Spleen (tissue), 11 donors: ENCODE data around the gene SGTA. TPM values are rescaled to one million over a fixed set of nuclear protein-coding genes. Genes with fewer than 3 reads are reported as not detected.

Experiments
- DNase-seq: peaks from one replicate; pipeline ENCODE4 v3.0.0-alpha.2; 2020
- H3K27ac ChIP-seq, 8 donors: fragments of 200-600 bp; sonication (generic) in 7 of 8; 1 replicate in 4 of 8; 2 replicates in 4 of 8; pipeline versions ENCODE4 v1.5.0 to v1.8.0; 2016 to 2021; ENCODE audit warnings: inconsistent platforms in 4 of 8, mild to moderate bottlenecking in 4 of 8, moderate library complexity in 1 of 8
- H3K27me3 ChIP-seq, 7 donors: fragments of 200-600 bp; sonication (generic) in 6 of 7; replicated peaks in 1 of 7; 1 replicate in 4 of 7; 2 replicates in 3 of 7; pipeline versions ENCODE4 v1.5.0 to v1.8.0; 2016 to 2021; ENCODE audit warnings: inconsistent platforms in 3 of 7, mild to moderate bottlenecking in 1 of 7
- H3K36me3 ChIP-seq, 6 donors: fragments of 200-600 bp; sonication (generic) in 5 of 6; 1 replicate in 4 of 6; 2 replicates in 2 of 6; pipeline versions ENCODE4 v1.5.0 to v1.8.0; 2016 to 2021; ENCODE audit warnings: inconsistent platforms in 2 of 6
- H3K4me1 ChIP-seq, 6 donors: fragments of 200-600 bp; sonication (generic) in 5 of 6; 1 replicate in 3 of 6; 2 replicates in 3 of 6; pipeline versions ENCODE4 v1.5.0 to v1.8.0; 2016 to 2021; ENCODE audit warnings: inconsistent platforms in 3 of 6
- H3K4me3 ChIP-seq, 8 donors: fragments of 200-600 bp; sonication (generic) in 7 of 8; 1 replicate in 4 of 8; 2 replicates in 4 of 8; pipeline versions ENCODE4 v1.5.0 to v1.8.0; 2016 to 2021; ENCODE audit warnings: inconsistent platforms in 4 of 8, mild to moderate bottlenecking in 4 of 8, moderate library complexity in 2 of 8
- H3K9me3 ChIP-seq, 8 donors: fragments of 200-600 bp; sonication (generic) in 7 of 8; 1 replicate in 4 of 8; 2 replicates in 4 of 8; pipeline versions ENCODE4 v1.5.0 to v1.8.0; 2016 to 2021; ENCODE audit warnings: inconsistent platforms in 4 of 8
- CTCF ChIP-seq, 11 experiments: fragments of 200-600 bp in 7 of 11; fragments of 450-650 bp in 4 of 11; sonication (generic) in 4 of 11; IDR thresholded peaks in 8 of 11; conservative IDR thresholded peaks in 3 of 11; 1 replicate in 7 of 11; 2 replicates in 4 of 11; pipeline versions ENCODE4 v1.4.0 to v1.8.0; 2016 to 2021; ENCODE audit warnings: antibody characterized with exemption in 11 of 11, inconsistent platforms in 4 of 11, mild to moderate bottlenecking in 1 of 11
- POLR2A ChIP-seq, 3 donors: fragments of 450-650 bp; IDR thresholded peaks; one replicate each; pipeline ENCODE4 v1.5.1; 2017; ENCODE audit warnings: antibody characterized with exemption in 3 of 3, mild to moderate bottlenecking in 1 of 3
- POLR2AphosphoS5 ChIP-seq, 3 donors: sonication (generic); formaldehyde crosslinking; IDR thresholded peaks; one replicate each; pipeline ENCODE4 v1.5.1; 2017; ENCODE audit warnings: antibody characterized with exemption in 3 of 3
- WGBS, 5 donors: extraction: QIAGEN DNeasy Blood & Tissue Kit in 3 of 5; methylation state at CpG; one replicate each; pipeline versions ENCODE4 v1.1.5 to v1.1.7; 2013 to 2018; 5-methylcytosine and 5-hydroxymethylcytosine counted together
- intact Hi-C: fragments of 100-400 bp; cut with DNase I; formaldehyde crosslinking; loops from one replicate; pipeline ENCODE4 v1.15.0; 2023; ENCODE audit warnings: low total_unique reads
- polyA plus RNA-seq, 3 donors: library from polyadenylated mRNA; stranded (reverse); fragments of 200-250 nt; gene quantifications; one replicate each; pipeline ENCODE4 v1.2.1, GENCODE V29; 2013
- total RNA-seq, 7 donors: library from RNA; depleted of rRNA in 3 of 7; stranded (reverse); fragments of >200 nt in 3 of 7; fragmentation: NEBNext Ultra II Directional in 4 of 7; extraction: Animal tissue kit (Norgen Biotek cat#: 25700) in 4 of 7; gene quantifications; one replicate each; pipeline versions ENCODE4 v1.1.0 to v1.2.1, GENCODE V29; 2016 to 2021
- donor health status: healthy with polysubstance abuse.
- donor health status: DM: no; HTN: no; CAD: no; lungs with moderate emphysema.
- donor health status: DM: no; HTN: no; CAD: no.
- donor health status: Bipolar disorder and iron deficiency.
- donor health status: healthy.
- donor health status: DM: no; HTN: no; CAD: no.
- donor health status: DM: yes; HTN: yes; CAD: no.

SGTA gene
- total and polyA plus RNA-seq, 10 donors = 36.5 to 63.0 (median 45.2) TPM

DNA sequence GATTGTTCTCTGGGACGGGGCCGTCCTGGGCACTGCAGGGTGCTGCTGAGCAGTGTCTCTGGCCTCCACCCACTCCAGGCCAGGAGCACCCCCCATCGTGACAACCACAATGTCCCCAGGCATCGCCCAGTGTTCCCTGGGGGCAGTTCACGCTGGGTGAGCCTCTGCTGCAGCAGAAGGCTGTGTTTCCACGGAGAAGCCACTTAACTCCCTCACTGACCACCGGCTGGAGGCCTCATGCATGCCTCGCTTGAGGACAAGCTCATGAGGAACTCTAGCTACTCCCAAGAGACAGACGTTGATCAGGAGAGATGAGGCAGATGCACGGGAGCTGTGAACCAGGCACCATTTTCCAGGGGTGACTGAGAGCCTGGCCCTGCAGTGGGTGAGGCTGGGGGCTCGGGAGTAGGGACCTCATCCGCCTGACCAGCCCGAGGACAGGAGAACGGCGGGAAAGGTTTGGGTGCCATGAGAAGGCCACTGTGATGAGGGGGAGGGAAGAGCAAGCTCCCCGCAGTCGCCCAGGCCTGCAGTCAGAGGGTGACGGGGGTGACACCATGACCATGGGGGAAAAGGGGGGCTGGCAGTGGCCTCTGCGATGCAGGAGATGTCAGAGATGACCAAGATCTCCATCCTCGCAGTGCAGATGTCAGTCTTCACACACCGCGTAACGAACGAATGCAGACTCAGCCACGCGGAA is 48.3 kb downstream of the SGTA start:
- Histone ChIP-seq H3K27me3 (no peaks in the 10 kb centered on the region), H3K4me1 (peaks cover 0 to 49% (median 29%) of the 10 kb centered on the region in 6 donors), H3K9me3 (peaks cover 0 to 8% (median 0%) of the 10 kb centered on the region in 8 donors), H3K36me3 (peaks cover 0 to 67% (median 51%) of the 10 kb centered on the region in 6 donors), H3K27ac (no peak overlapping the region), H3K4me3 (no peak overlapping the region)
- intact Hi-C loops = no loop called here
- DNase-seq = no peak
- TF ChIP-seq POLR2AphosphoS5 (IDR thresholded peaks at IDR 0.05) (peak in 1 of 3 donors; percentile 10), POLR2A (IDR thresholded peaks at IDR 0.05) (no peak)
- 83 to 92% (median 89%) methylated on average over 21 to 26 of the region's 26 CpGs for WGBS, 5 donors

GRCh38 chr19:2733930-2734588 is 49.0 kb downstream of the SGTA start:
- TF ChIP-seq CTCF (IDR thresholded peaks at IDR 0.05 in 8 of 11, conservative IDR thresholded peaks at IDR 0.05 in 3 of 11) = no peak
- TF ChIP-seq POLR2AphosphoS5 (IDR thresholded peaks at IDR 0.05) = no peak
- no peak for TF ChIP-seq POLR2A (IDR thresholded peaks at IDR 0.05)
- no peaks in the 10 kb centered on the region for H3K27me3 ChIP-seq
- no peak for DNase-seq
- H3K27ac ChIP-seq = no peak overlapping the region
- H3K36me3 ChIP-seq = peaks cover 0 to 67% (median 51%) of the 10 kb centered on the region in 6 donors
- no peak overlapping the region for H3K4me3 ChIP-seq
- 87 to 94% (median 92%) methylated on average over 31 to 35 of the region's 35 CpGs for WGBS, 5 donors
- peaks cover 0 to 43% (median 24%) of the 10 kb centered on the region in 6 donors for H3K4me1 ChIP-seq
- H3K9me3 ChIP-seq = peaks cover 0 to 8% (median 0%) of the 10 kb centered on the region in 8 donors
- intact Hi-C loops = no loop called here

DNA sequence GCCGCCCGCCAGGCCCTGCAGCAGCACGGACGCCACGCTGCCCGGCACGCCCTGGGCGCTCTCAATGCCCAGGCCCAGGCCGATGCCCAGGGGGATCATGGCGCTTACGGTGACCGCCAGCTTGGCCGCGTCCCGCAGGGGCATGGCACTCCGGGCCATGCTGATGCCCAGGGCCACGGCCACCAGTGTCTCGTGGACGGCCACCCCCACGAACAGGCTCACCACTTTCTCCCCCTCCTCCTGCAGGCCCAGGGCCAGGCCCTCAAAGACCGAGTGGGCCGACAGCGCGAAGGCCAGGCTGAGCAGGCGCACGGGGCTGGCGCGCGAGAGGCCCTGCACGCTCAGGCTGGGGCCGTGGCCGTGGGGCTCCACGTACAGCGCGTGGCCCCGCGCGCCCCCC is 50.2 kb downstream of the SGTA start:
- Histone ChIP-seq H3K4me3 (no peak overlapping the region), H3K36me3 (peaks cover 0 to 67% (median 51%) of the 10 kb centered on the region in 6 donors), H3K27me3 (peaks cover 0 to 2% (median 0%) of the 10 kb centered on the region in 7 donors), H3K27ac (no peak overlapping the region), H3K4me1 (peaks cover 0 to 31% (median 13%) of the 10 kb centered on the region in 6 donors), H3K9me3 (peaks cover 0 to 8% (median 0%) of the 10 kb centered on the region in 8 donors)
- TF ChIP-seq CTCF (IDR thresholded peaks at IDR 0.05 in 8 of 11, conservative IDR thresholded peaks at IDR 0.05 in 3 of 11) (no peak), POLR2AphosphoS5 (IDR thresholded peaks at IDR 0.05) (no peak), POLR2A (IDR thresholded peaks at IDR 0.05) (no peak)
- intact Hi-C loops = no loop called here
- WGBS, 5 donors = 95 to 99% (median 96%) methylated on average over 14 to 38 of the region's 38 CpGs
- no peak for DNase-seq

- H3K27ac ChIP-seq = no peak overlapping the region
- WGBS, 5 donors = 91 to 98% (median 94%) methylated on average over 19 to 33 of the region's 33 CpGs
- no peak for TF ChIP-seq CTCF (IDR thresholded peaks at IDR 0.05 in 8 of 11, conservative IDR thresholded peaks at IDR 0.05 in 3 of 11)
- TF ChIP-seq POLR2AphosphoS5 (IDR thresholded peaks at IDR 0.05) = no peak
- TF ChIP-seq POLR2A (IDR thresholded peaks at IDR 0.05) = no peak
Measured at GRCh38 chr19:2732157-2732725, 50.8 kb downstream of the SGTA start.

More at GRCh38 chr19:2732157-2732725, 50.8 kb downstream of the SGTA start:
- no peak for DNase-seq
- Histone ChIP-seq H3K9me3 (peaks cover 0 to 8% (median 0%) of the 10 kb centered on the region in 8 donors), H3K36me3 (peaks cover 0 to 64% (median 50%) of the 10 kb centered on the region in 6 donors), H3K4me1 (peaks cover 0 to 26% (median 7%) of the 10 kb centered on the region in 6 donors), H3K4me3 (no peak overlapping the region), H3K27me3 (peaks cover 0 to 8% (median 0%) of the 10 kb centered on the region in 7 donors)
- intact Hi-C loops = no loop called here
